NCI-H82 treated with DMSO at 0.1 percent for 48 hours (cell line): ENCODE results near the gene EFEMP2.

ENCODE experiments used
- DNase-seq: peaks from one replicate; lab custom pipeline; 2025; ENCODE audit not compliant: unreplicated experiment; lab: John Stamatoyannopoulos, UW

The EFEMP2 gene

GRCh38 chr11:65829459-65829858 lies 43.1 kb downstream of the EFEMP2 start:
- DNase-seq: no peak

- DNase-seq: no peak
These were observed 45.4 kb downstream of the EFEMP2 start for GRCh38 chr11:65826984-65827735.

- no peak for DNase-seq
These were observed 49.6 kb downstream of the EFEMP2 start for GRCh38 chr11:65822776-65823528.

GRCh38 chr11:65821107-65821506 lies 51.5 kb downstream of the EFEMP2 start:
- DNase-seq: no peak

- DNase-seq: peak; percentile 40
These were observed 54.5 kb downstream of the EFEMP2 start for GRCh38 chr11:65817835-65818680.

- no peak for DNase-seq
These were observed 55.2 kb downstream of the EFEMP2 start for GRCh38 chr11:65817312-65817834.

- DNase-seq: no peak
These were observed 55.9 kb downstream of the EFEMP2 start for GRCh38 chr11:65816696-65817095.
